ENCODE measurements around the gene ETF1.

DNA sequence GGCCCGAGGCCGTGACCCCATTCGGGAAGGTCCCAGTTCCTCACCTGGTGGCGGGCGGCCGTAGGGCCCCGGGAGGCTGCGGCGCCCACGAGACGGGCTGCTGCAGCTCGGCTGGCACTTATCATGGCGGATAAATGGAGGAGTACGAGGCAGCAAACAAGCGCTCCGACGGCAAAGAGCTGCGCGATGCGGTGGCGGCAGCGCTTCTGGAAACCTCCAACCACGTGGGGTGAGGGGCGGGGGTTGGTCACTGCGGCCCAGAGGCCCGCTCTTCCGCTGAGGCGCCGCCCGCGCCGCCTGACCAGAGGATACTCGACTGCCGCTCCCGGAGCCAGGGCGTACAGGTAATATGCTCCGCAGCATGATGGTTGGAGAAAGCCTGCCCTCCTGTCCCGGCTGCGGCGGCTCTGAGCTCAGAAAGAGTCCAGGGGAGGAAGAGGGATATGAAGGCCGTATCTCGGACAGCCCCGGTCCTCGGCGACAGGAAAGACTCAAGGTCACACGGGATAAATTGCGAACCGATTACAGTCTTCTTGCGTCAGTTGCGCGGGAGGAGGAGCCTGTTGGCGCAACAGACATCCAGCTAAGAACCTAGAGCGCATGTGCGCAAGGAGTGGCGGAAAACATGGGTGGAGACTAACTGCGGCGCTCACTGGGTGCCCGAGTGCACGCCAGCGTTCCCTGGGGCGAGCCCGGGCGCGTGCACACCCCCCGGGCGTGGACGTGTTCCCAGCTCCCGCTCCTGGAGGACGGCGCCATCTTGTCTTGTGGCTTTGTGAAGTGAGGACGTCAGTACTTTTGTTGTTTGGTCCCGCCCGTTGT is 32.4 kb upstream of the ETF1 start, which contains the start of gene HSPA9:
- no peak for TF ChIP-seq CTCF (IDR thresholded peaks at IDR 0.05; ENCODE audit: low read depth, low read length)
- TF ChIP-seq POLR2A (IDR thresholded peaks at IDR 0.05; ENCODE audit: extremely low read depth, insufficient read length), result peak; percentile 72
- TF ChIP-seq, protein P1, sequence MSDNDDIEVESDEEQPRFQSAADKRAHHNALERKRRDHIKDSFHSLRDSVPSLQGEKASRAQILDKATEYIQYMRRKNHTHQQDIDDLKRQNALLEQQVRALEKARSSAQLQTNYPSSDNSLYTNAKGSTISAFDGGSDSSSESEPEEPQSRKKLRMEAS (IDR thresholded peaks at IDR 0.05; ENCODE audit: low read depth, low read length), result peak; percentile 97

Data from NB4 (cell line).